HUES64 (cell line): Measurements from ENCODE around the gene LRP11. TPM values are rescaled to one million over a fixed set of nuclear protein-coding genes. Genes with fewer than 3 reads are reported as not detected.
A peak's percentile ranks its signal among the peaks of the same experiment; 100 is the strongest.
"Not testable (repeated sequence)": the region's sequence is repeated elsewhere in the genome, so short reads cannot be mapped to it uniquely, and the experiment has no call there.

ENCODE experiments used
- H3K27ac ChIP-seq: 2 replicates; pipeline ENCODE4 v1.7.0; 2013; ENCODE audit warnings: low read depth, low read length, inconsistent platforms
- H3K27me3 ChIP-seq: 2 replicates; pipeline ENCODE4 v1.6.1; 2013; ENCODE audit warnings: mild to moderate bottlenecking, low read length; ENCODE audit not compliant: insufficient read depth
- H3K36me3 ChIP-seq: 2 replicates; pipeline ENCODE4 v1.6.1; 2013; ENCODE audit warnings: mild to moderate bottlenecking, low read length; ENCODE audit not compliant: insufficient read depth
- H3K4me1 ChIP-seq: 2 replicates; pipeline ENCODE4 v1.6.1; 2013; ENCODE audit warnings: mild to moderate bottlenecking, low read length, moderate library complexity; ENCODE audit not compliant: insufficient read depth
- H3K4me3 ChIP-seq: 2 replicates; pipeline ENCODE4 v1.5.1; 2013; ENCODE audit warnings: mild to moderate bottlenecking, low read length, moderate library complexity
- H3K9ac ChIP-seq: 2 replicates; pipeline ENCODE4 v1.6.1; 2013; ENCODE audit warnings: mild to moderate bottlenecking, low read depth, low read length
- H3K9me3 ChIP-seq: 2 replicates; pipeline ENCODE4 v1.6.1; 2013; ENCODE audit warnings: low read depth, low read length; ENCODE audit not compliant: insufficient read depth
- WGBS: fragments of 150-250, 120-280 bp; methylation state at CpG from one replicate; pipeline ENCODE4 v1.1.7; 2013; ENCODE audit warnings: missing lambda C conversion rate; 5-methylcytosine and 5-hydroxymethylcytosine counted together
- polyA plus RNA-seq, 2 experiments: library from polyadenylated mRNA; stranded (reverse); fragments of 50-300 nt; gene quantifications; one replicate each; pipeline ENCODE4 v1.2.3, GENCODE V29; 2013

LRP11 gene
- 8.0 TPM for polyA plus RNA-seq (2013, experiment 1 of 2)
- 9.5 TPM for polyA plus RNA-seq (2013, experiment 2 of 2)

- Histone ChIP-seq H3K9ac (peak within 1 kb of the TSS; percentile 67), H3K36me3 (no peaks in the 10 kb centered on the region), H3K4me3 (peak within 1 kb of the TSS; percentile 81), H3K9me3 (no peaks in the 10 kb centered on the region), H3K27me3 (peaks cover 29% of the 10 kb centered on the region), H3K27ac (peak within 1 kb of the TSS; percentile 82; the same call in 1 of the 2 replicates), H3K4me1 (peaks cover 15% of the 10 kb centered on the region)
- under 1% methylated on average over 110 of the region's 110 CpGs for WGBS
These were observed at the start of gene LRP11 for GRCh38 chr6:149863698-149864577. TSS of gene LRP11 (minus strand) at chr6:149864359. CDS start at chr6:149864020, 339 bp downstream.

- no peak overlapping the region for H3K4me3 ChIP-seq
- H3K9ac ChIP-seq = no peak overlapping the region
- H3K36me3 ChIP-seq = no peaks in the 10 kb centered on the region
- WGBS = 74% methylated on average over 9 of the region's 9 CpGs
- peaks cover 6% of the 10 kb centered on the region for H3K9me3 ChIP-seq
- H3K4me1 ChIP-seq = no peaks in the 10 kb centered on the region
- no peak overlapping the region for H3K27ac ChIP-seq
- peaks cover 20% of the 10 kb centered on the region for H3K27me3 ChIP-seq
These were observed 49.5 kb upstream of the LRP11 start for GRCh38 chr6:149913540-149914240.

GRCh38 chr6:149913085-149913484 lies 48.9 kb upstream of the LRP11 start:
- peaks cover 14% of the 10 kb centered on the region for H3K27me3 ChIP-seq
- 63% methylated on average over 2 of the region's 2 CpGs for WGBS
- H3K27ac ChIP-seq = no peak overlapping the region
- no peaks in the 10 kb centered on the region for H3K36me3 ChIP-seq
- peaks cover 12% of the 10 kb centered on the region for H3K9me3 ChIP-seq
- no peak overlapping the region for H3K9ac ChIP-seq
- H3K4me3 ChIP-seq = no peak overlapping the region
- H3K4me1 ChIP-seq = no peaks in the 10 kb centered on the region

GRCh38 chr6:149912680-149913079 lies 48.5 kb upstream of the LRP11 start:
- not testable (repeated sequence) for H3K4me1 ChIP-seq, H3K4me3 ChIP-seq, H3K36me3 ChIP-seq, H3K9ac ChIP-seq, H3K27ac ChIP-seq
- Histone ChIP-seq H3K27me3 (peaks cover 10% of the 10 kb centered on the region), H3K9me3 (peaks cover 14% of the 10 kb centered on the region)
- WGBS = 73% methylated on average over 1 of the region's 3 CpGs

- H3K9ac ChIP-seq = no peak overlapping the region
- 94% methylated on average over 23 of the region's 23 CpGs for WGBS
- H3K36me3 ChIP-seq = no peaks in the 10 kb centered on the region
- peaks cover 10% of the 10 kb centered on the region for H3K27me3 ChIP-seq
- no peak overlapping the region for H3K4me3 ChIP-seq
- H3K27ac ChIP-seq = no peak overlapping the region
- H3K9me3 ChIP-seq = peaks cover 14% of the 10 kb centered on the region
- H3K4me1 ChIP-seq = no peaks in the 10 kb centered on the region
These were observed 46.6 kb upstream of the LRP11 start for GRCh38 chr6:149910721-149911151.

- WGBS = 91% methylated on average over 7 of the region's 9 CpGs
- H3K27me3 ChIP-seq = peaks cover 10% of the 10 kb centered on the region
These were observed 45.7 kb upstream of the LRP11 start for GRCh38 chr6:149909701-149910470.

GRCh38 chr6:149908480-149908879 lies 44.3 kb upstream of the LRP11 start:
- not testable (repeated sequence) for H3K4me1 ChIP-seq, H3K4me3 ChIP-seq, H3K9ac ChIP-seq, H3K36me3 ChIP-seq, H3K27ac ChIP-seq, H3K27me3 ChIP-seq
- H3K9me3 ChIP-seq = peaks cover 14% of the 10 kb centered on the region
- 72% methylated on average over 4 of the region's 4 CpGs for WGBS

More at GRCh38 chr6:149909701-149910470, 45.7 kb upstream of the LRP11 start:
- H3K4me1 ChIP-seq = no peaks in the 10 kb centered on the region
- H3K36me3 ChIP-seq = no peaks in the 10 kb centered on the region
- H3K9ac ChIP-seq = no peak overlapping the region
- H3K9me3 ChIP-seq = peaks cover 14% of the 10 kb centered on the region
- H3K27ac ChIP-seq = no peak overlapping the region
- no peak overlapping the region for H3K4me3 ChIP-seq

GRCh38 chr6:149907317-149907716 lies 43.2 kb upstream of the LRP11 start:
- Histone ChIP-seq H3K9ac (no peak overlapping the region), H3K9me3 (peaks cover 14% of the 10 kb centered on the region), H3K36me3 (no peaks in the 10 kb centered on the region), H3K4me1 (no peaks in the 10 kb centered on the region), H3K27ac (no peak overlapping the region), H3K27me3 (no peaks in the 10 kb centered on the region; the same call in 1 of the 2 replicates), H3K4me3 (no peak overlapping the region)
- 67% methylated on average over 1 of the region's 2 CpGs for WGBS

GRCh38 chr6:149906405-149906804 lies 42.2 kb upstream of the LRP11 start:
- H3K9me3 ChIP-seq = peaks cover 14% of the 10 kb centered on the region
- H3K36me3 ChIP-seq = no peaks in the 10 kb centered on the region
- no peak overlapping the region for H3K9ac ChIP-seq
- no peaks in the 10 kb centered on the region; the same call in 1 of the 2 replicates for H3K27me3 ChIP-seq
- no peak overlapping the region for H3K4me3 ChIP-seq
- 89% methylated on average over 4 of the region's 4 CpGs for whole genome bisulfite sequencing
- no peak overlapping the region for H3K27ac ChIP-seq
- no peaks in the 10 kb centered on the region for H3K4me1 ChIP-seq

GRCh38 chr6:149905911-149906371 lies 41.8 kb upstream of the LRP11 start:
- Histone ChIP-seq H3K27ac (no peak overlapping the region), H3K9ac (no peak overlapping the region), H3K4me3 (no peak overlapping the region), H3K9me3 (peaks cover 14% of the 10 kb centered on the region), H3K27me3 (no peaks in the 10 kb centered on the region), H3K4me1 (no peaks in the 10 kb centered on the region), H3K36me3 (no peaks in the 10 kb centered on the region)
- 93% methylated on average over 6 of the region's 6 CpGs for WGBS
